Sigmoid colon (tissue), 7 donors: ENCODE results near the gene SYNE4. TPM values are rescaled to one million over a fixed set of nuclear protein-coding genes. Genes with fewer than 3 reads are reported as not detected.

ENCODE experiments used
- DNase-seq: peaks from one replicate; pipeline ENCODE4 v3.0.0-alpha.2; 2019
- H3K27ac ChIP-seq, 4 donors: fragments of 200-600 bp; sonication (generic); one replicate each; pipeline ENCODE4 v1.5.1; 2016 to 2019; ENCODE audit warnings: mild to moderate bottlenecking in 1 of 4
- H3K27me3 ChIP-seq, 3 donors: fragments of 200-600 bp; sonication (generic); one replicate each; pipeline ENCODE4 v1.5.1; 2019; ENCODE audit warnings: mild to moderate bottlenecking in 1 of 3
- H3K36me3 ChIP-seq, 4 donors: fragments of 200-600 bp; sonication (generic); one replicate each; pipeline ENCODE4 v1.5.1; 2016 to 2019
- H3K4me1 ChIP-seq, 4 donors: fragments of 200-600 bp; sonication (generic); one replicate each; pipeline ENCODE4 v1.5.1; 2017 to 2019
- H3K4me3 ChIP-seq, 4 donors: fragments of 200-600 bp; sonication (generic); one replicate each; pipeline ENCODE4 v1.5.1; 2017 to 2019; ENCODE audit warnings: mild to moderate bottlenecking in 2 of 4, moderate library complexity in 1 of 4
- H3K9me3 ChIP-seq, 4 donors: fragments of 200-600 bp in 3 of 4; sonication (generic) in 3 of 4; one replicate each; pipeline versions ENCODE4 v1.5.1 to v1.6.1; 2013 to 2019
- CTCF ChIP-seq, 4 experiments: fragments of 450-650 bp in 3 of 4; fragments of 200-600 bp in 1 of 4; IDR thresholded peaks; one replicate each; pipeline ENCODE4 v1.5.1; 2016 to 2019; ENCODE audit warnings: antibody characterized with exemption in 4 of 4, mild to moderate bottlenecking in 3 of 4, moderate library complexity in 2 of 4
- EP300 ChIP-seq, 4 donors: sonication (generic); formaldehyde crosslinking; IDR thresholded peaks; one replicate each; pipeline ENCODE4 v1.6.1; 2017; ENCODE audit warnings: antibody characterized with exemption in 4 of 4
- POLR2A ChIP-seq, 2 donors: fragments of 450-650 bp; IDR thresholded peaks; one replicate each; pipeline ENCODE4 v1.6.1; 2016; ENCODE audit warnings: antibody characterized with exemption in 2 of 2, mild to moderate bottlenecking in 2 of 2, moderate library complexity in 2 of 2
- POLR2AphosphoS5 ChIP-seq, 4 donors: sonication (generic); formaldehyde crosslinking; IDR thresholded peaks; one replicate each; pipeline ENCODE4 v1.6.1; 2017; ENCODE audit warnings: antibody characterized with exemption in 4 of 4
- WGBS, 2 donors: extraction: QIAGEN DNeasy Blood & Tissue Kit; methylation state at CpG; one replicate each; pipeline ENCODE4 v1.1.7; 2013; 5-methylcytosine and 5-hydroxymethylcytosine counted together
- intact Hi-C: fragments of 100-400 bp; cut with DNase I; formaldehyde crosslinking; loops from one replicate; pipeline ENCODE4 v1.15.1; 2023
- polyA plus RNA-seq, 3 donors: library from polyadenylated mRNA; stranded (reverse); fragments of 200-250 nt; gene quantifications; one replicate each; pipeline ENCODE4 v1.2.3, GENCODE V29; 2013
- total RNA-seq, 4 donors: library from RNA; depleted of rRNA; stranded (reverse); fragments of >200 nt; gene quantifications; one replicate each; pipeline ENCODE4 v1.1.0, GENCODE V29; 2016
- donor health status: healthy with polysubstance abuse.
- donor health status: Bipolar disorder and iron deficiency.
- donor health status: healthy.

Gene SYNE4
- total and polyA plus RNA-seq, 7 donors = 0.28 to 7.8 (median 0.82) TPM

DNA sequence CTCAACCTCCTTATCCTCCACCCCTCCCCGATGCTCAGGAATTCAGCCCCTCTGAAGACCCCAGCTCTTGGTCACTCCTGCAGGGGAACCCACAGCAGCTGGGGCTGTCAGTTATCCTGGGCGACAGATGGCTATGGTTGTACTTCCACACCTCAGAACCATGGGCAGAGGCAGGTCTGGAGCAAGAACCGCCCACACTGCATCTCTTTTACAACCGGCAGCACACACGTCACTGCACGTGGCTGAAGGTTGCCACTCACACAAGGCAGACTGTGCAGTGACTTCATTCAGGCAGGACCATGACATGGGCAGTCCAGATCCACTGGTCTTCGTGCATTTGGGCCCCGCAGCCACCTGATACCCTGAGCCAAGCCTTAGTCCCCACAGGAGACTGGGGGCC is 35.1 kb downstream of the SYNE4 start:
- no peaks in the 10 kb centered on the region for H3K9me3 ChIP-seq
- TF ChIP-seq POLR2AphosphoS5 (IDR thresholded peaks at IDR 0.05) = no peak
- TF ChIP-seq EP300 (IDR thresholded peaks at IDR 0.05) = no peak
- TF ChIP-seq CTCF (IDR thresholded peaks at IDR 0.05) = no peak
- no peak for TF ChIP-seq POLR2A (IDR thresholded peaks at IDR 0.05)
- no peaks in the 10 kb centered on the region for H3K36me3 ChIP-seq
- no peak for DNase-seq
- no peak overlapping the region for H3K27ac ChIP-seq
- peaks cover 0 to 13% (median 0%) of the 10 kb centered on the region in 3 donors for H3K27me3 ChIP-seq
- 31 to 40% methylated on average over 8 of the region's 8 CpGs for WGBS, 2 donors
- no peaks in the 10 kb centered on the region for H3K4me1 ChIP-seq
- H3K4me3 ChIP-seq = no peak overlapping the region
- intact Hi-C loops = no loop called here

- H3K27ac ChIP-seq = no peak overlapping the region
- WGBS, 2 donors = 78 to 79% methylated on average over 3 of the region's 3 CpGs
- no peaks in the 10 kb centered on the region for H3K4me1 ChIP-seq
- intact Hi-C loops = no loop called here
- no peaks in the 10 kb centered on the region for H3K9me3 ChIP-seq
- peaks cover 3 to 26% (median 6%) of the 10 kb centered on the region in 3 donors for H3K27me3 ChIP-seq
- H3K36me3 ChIP-seq = no peaks in the 10 kb centered on the region
- no peak overlapping the region for H3K4me3 ChIP-seq
- TF ChIP-seq EP300 (IDR thresholded peaks at IDR 0.05) (no peak), POLR2AphosphoS5 (IDR thresholded peaks at IDR 0.05) (no peak), POLR2A (IDR thresholded peaks at IDR 0.05) (no peak), CTCF (IDR thresholded peaks at IDR 0.05) (no peak)
- no peak for DNase-seq
Observed at GRCh38 chr19:35966771-35967170, 41.8 kb downstream of the SYNE4 start.

- TF ChIP-seq EP300 (IDR thresholded peaks at IDR 0.05) (no peak), CTCF (IDR thresholded peaks at IDR 0.05) (no peak), POLR2A (IDR thresholded peaks at IDR 0.05) (no peak), POLR2AphosphoS5 (IDR thresholded peaks at IDR 0.05) (no peak)
- DNase-seq = no peak
- 8 to 9% methylated on average over 9 of the region's 9 CpGs for WGBS, 2 donors
- Histone ChIP-seq H3K27ac (no peak overlapping the region), H3K27me3 (peaks cover 25 to 57% (median 34%) of the 10 kb centered on the region in 3 donors), H3K36me3 (no peaks in the 10 kb centered on the region), H3K4me1 (peaks cover 0 to 11% (median 6%) of the 10 kb centered on the region in 4 donors), H3K4me3 (no peak overlapping the region), H3K9me3 (no peaks in the 10 kb centered on the region)
- intact Hi-C loops = no loop called here
Observed at GRCh38 chr19:35963514-35963913, 45.1 kb downstream of the SYNE4 start.

GRCh38 chr19:35960432-35960972 is 48.1 kb downstream of the SYNE4 start:
- intact Hi-C loops = no loop called here

More at GRCh38 chr19:35960432-35960972, 48.1 kb downstream of the SYNE4 start:
- Histone ChIP-seq H3K36me3 (no peaks in the 10 kb centered on the region), H3K27me3 (peaks cover 25 to 68% (median 41%) of the 10 kb centered on the region in 3 donors), H3K4me3 (no peak overlapping the region), H3K9me3 (peaks cover 0 to 1% (median 0%) of the 10 kb centered on the region in 4 donors), H3K4me1 (peaks cover 0 to 11% (median 6%) of the 10 kb centered on the region in 4 donors), H3K27ac (no peak overlapping the region)
- TF ChIP-seq POLR2A (IDR thresholded peaks at IDR 0.05) (no peak), CTCF (IDR thresholded peaks at IDR 0.05) (no peak), POLR2AphosphoS5 (IDR thresholded peaks at IDR 0.05) (no peak), EP300 (IDR thresholded peaks at IDR 0.05) (no peak)
- no peak for DNase-seq
- WGBS, 2 donors = 86 to 90% methylated on average over 7 of the region's 7 CpGs
